ENCODE results near the gene RFX4.

The RFX4 gene

DNA sequence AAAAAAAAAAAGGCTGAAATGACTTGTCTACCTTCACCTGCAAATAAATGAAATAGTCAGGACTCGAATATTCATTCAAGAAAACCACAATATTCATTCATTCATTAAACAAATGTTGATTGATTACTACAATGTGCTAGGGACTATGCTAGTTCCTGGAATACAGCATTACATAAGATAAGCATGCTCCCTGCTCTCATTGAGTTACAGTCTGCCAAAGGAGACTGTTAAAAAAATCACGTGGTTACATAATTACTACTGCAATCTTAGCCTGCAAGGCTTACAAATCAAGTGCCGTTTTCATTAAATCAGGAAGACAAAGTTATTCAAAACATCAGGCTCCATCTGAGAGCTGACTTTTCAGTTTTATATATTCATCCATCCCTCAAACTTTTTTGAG is 121.3 kb downstream of the RFX4 start:
- Mint-ChIP-seq H3K36me3 (ENCODE audit: low read depth) (no peaks in the 10 kb centered on the region), H3K4me1 (ENCODE audit: low read depth) (no peaks in the 10 kb centered on the region), H3K9me3 (peaks cover 11% of the 10 kb centered on the region), H3K27me3 (peaks cover 4% of the 10 kb centered on the region), H3K27ac (no peak overlapping the region), H3K4me3 (no peak overlapping the region)
- intact Hi-C loops (cut with micrococcal nuclease) = no loop called here

DNA sequence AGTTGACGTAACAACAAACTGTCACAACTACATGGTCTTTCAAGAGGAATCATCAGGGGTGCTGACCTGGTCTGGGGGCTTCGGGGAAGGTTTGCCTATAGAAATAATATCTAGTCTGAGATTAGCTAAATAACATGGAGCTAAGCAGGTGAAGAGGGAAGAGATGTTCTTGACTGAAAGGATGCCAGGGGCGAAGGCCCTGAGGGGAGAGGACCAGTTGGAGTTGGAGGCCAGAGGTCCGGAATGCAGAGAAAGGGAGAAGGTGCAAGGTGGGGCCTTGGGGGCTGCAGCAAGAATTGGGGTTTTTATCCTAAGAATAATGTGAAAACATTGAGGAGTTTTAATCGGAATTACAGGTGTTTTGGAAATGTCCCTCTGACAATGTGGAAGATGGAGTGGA is 123.2 kb downstream of the RFX4 start:
- Mint-ChIP-seq H3K27me3 (peaks cover 5% of the 10 kb centered on the region), H3K4me3 (no peak overlapping the region), H3K9me3 (peaks cover 8% of the 10 kb centered on the region), H3K27ac (no peak overlapping the region), H3K36me3 (ENCODE audit: low read depth) (no peaks in the 10 kb centered on the region), H3K4me1 (ENCODE audit: low read depth) (no peaks in the 10 kb centered on the region)
- intact Hi-C loops (cut with micrococcal nuclease) = no loop called here

DNA sequence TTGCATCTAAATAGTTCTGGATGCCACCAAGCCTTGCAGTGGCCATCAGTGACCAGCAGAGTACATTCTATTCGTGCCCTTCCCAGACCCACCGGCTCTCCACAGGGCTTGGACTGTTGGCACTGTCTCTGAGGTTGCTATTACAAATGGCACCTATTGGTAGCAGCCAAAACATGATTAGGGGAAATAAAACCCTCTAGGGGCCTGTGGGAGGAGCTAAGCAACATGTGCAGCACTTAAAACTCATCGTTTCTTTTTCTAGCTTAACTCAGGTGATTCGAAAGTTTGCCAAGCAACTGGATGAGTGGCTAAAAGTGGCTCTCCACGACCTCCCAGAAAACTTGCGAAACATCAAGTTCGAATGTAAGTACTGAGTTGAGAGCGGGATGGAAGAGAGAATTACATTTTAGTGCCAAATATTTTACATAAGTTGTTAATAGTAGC is 126.3 kb downstream of the RFX4 start:
- Mint-ChIP-seq H3K27ac (no peak overlapping the region), H3K4me1 (ENCODE audit: low read depth) (no peaks in the 10 kb centered on the region), H3K9me3 (no peaks in the 10 kb centered on the region), H3K27me3 (peaks cover 8% of the 10 kb centered on the region), H3K36me3 (ENCODE audit: low read depth) (no peaks in the 10 kb centered on the region), H3K4me3 (no peak overlapping the region)
- intact Hi-C loops (cut with micrococcal nuclease) = no loop called here

DNA sequence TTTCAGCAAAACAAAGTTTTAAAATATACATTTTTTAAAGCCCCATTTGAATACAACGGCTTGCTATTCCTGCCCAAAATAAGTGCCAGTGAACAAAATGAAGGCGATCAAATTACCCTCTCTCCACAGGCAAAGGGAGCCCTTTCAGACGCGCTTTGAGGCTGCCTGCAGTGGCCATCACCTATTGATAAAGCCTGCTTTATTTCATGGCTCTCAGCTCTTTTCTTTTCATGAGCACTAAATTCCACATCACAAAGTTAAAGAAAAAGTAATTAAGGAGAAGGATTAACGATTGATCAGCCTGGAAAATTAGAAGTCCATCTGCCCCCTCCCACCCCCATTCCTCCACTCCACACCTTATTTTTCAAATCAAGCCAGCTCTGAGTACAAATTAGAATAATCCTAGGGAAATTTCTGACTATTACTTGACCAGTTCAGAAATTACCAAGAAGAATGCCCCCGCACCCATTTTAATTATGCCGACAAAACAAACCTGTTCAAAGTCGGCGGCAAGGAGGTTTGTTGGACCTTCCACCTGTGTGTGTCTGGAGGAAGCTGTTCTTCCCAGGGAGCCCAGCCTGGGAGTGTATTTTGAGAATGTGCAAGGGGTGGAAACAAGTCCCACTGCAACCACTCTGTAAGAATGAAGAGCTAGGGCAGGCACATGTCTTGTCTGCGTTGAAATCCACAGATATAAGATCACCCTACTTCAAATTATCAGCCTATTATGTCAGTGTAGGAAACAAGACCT is 127.5 kb downstream of the RFX4 start:
- Mint-ChIP-seq H3K27me3 (peaks cover 13% of the 10 kb centered on the region), H3K9me3 (no peaks in the 10 kb centered on the region), H3K4me3 (no peak overlapping the region), H3K36me3 (ENCODE audit: low read depth) (no peaks in the 10 kb centered on the region), H3K27ac (no peak overlapping the region), H3K4me1 (ENCODE audit: low read depth) (no peaks in the 10 kb centered on the region)
- intact Hi-C loops (cut with micrococcal nuclease) = no loop called here

DNA sequence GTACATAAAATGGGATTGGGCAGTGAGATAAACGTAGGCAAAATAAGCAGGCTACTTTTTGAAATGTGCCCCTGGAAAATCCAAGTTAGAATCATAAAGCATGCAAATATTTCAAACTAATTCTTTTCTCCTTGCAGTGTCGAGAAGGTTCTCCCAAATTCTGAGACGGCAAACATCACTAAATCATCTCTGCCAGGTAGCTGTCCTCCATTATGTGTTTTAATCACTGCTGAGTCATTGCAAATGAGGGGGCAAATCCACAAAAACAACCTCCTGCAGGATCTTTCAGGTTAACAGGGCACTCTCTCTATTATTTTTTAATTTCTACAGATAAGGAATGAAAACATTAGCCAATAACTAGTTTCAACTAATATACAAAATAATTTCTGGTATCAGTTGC is 128.5 kb downstream of the RFX4 start:
- H3K4me1 Mint-ChIP-seq (ENCODE audit: low read depth) = no peaks in the 10 kb centered on the region
- intact Hi-C loops (cut with micrococcal nuclease) = no loop called here
- no peaks in the 10 kb centered on the region for H3K36me3 Mint-ChIP-seq (ENCODE audit: low read depth)
- H3K4me3 Mint-ChIP-seq = no peak overlapping the region
- H3K9me3 Mint-ChIP-seq = no peaks in the 10 kb centered on the region
- peaks cover 14% of the 10 kb centered on the region for H3K27me3 Mint-ChIP-seq
- H3K27ac Mint-ChIP-seq = no peak overlapping the region

DNA sequence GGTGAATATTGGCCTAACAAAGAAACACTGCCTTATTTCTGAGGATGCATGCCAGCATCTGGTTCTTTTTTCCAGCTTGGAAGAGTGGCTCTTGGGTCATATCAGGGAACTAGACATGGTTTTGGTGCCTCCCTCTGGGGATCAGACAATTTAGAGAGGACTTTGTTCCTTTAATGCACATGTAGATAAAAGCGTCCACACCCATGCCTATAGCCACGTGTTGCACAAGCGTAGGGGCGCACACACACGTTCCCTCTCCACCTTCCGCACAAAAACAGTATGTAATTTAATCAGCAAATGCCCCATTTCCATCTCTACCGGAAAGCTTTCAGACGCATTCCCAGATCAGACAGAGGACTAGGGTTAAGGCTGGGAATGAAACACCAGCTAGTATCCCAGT is 130.0 kb downstream of the RFX4 start:
- no peaks in the 10 kb centered on the region for H3K9me3 Mint-ChIP-seq
- H3K27me3 Mint-ChIP-seq = peaks cover 17% of the 10 kb centered on the region
- H3K4me1 Mint-ChIP-seq (ENCODE audit: low read depth) = no peaks in the 10 kb centered on the region
- H3K36me3 Mint-ChIP-seq (ENCODE audit: low read depth) = no peaks in the 10 kb centered on the region
- H3K27ac Mint-ChIP-seq = no peak overlapping the region
- intact Hi-C loops (cut with micrococcal nuclease) = no loop called here
- H3K4me3 Mint-ChIP-seq = no peak overlapping the region

DNA sequence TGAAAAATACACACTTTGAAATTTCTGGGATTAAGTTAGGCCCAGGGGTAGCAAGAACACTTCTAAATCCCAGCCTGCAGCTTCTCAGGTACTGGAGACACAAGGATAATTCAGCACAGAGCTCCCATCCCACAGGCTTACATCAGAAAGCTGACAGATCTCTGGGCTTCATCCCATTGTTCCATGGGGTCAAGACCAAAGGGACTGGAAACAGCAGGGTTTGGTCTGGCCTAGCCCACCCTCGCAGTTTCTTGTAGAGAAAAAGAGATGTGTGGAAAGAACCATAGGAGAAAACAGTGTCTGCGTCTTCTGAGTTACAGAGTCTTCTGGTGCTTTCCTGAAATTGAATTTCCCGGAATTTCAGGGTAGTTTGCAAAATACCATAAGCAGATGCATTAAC is 132.1 kb downstream of the RFX4 start:
- Mint-ChIP-seq H3K9me3 (no peaks in the 10 kb centered on the region), H3K27me3 (peaks cover 22% of the 10 kb centered on the region), H3K27ac (no peak overlapping the region), H3K4me1 (ENCODE audit: low read depth) (no peaks in the 10 kb centered on the region), H3K36me3 (ENCODE audit: low read depth) (no peaks in the 10 kb centered on the region), H3K4me3 (no peak overlapping the region)
- intact Hi-C loops (cut with micrococcal nuclease) = no loop called here

DNA sequence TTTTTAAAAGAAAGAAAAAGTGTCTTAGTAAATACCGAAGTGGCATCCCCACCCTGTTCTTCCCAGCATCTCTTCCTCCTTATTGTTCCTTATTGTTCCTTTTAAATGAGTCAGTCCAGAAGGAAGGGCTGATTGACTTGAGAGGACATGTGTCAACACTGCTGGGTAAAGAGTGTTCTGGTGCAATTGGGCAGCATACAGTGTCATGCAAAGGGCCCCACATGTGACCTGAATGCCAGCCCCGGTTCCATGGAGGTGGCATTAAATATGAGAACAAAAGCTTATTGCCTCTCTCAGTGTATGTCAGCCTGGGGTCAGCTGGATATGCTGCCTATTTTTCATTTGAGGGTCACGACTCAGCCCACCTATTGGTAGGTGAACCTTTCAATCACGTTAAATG is 132.8 kb downstream of the RFX4 start:
- intact Hi-C loops (cut with micrococcal nuclease) = no loop called here
- H3K27me3 Mint-ChIP-seq = peaks cover 23% of the 10 kb centered on the region

DNA sequence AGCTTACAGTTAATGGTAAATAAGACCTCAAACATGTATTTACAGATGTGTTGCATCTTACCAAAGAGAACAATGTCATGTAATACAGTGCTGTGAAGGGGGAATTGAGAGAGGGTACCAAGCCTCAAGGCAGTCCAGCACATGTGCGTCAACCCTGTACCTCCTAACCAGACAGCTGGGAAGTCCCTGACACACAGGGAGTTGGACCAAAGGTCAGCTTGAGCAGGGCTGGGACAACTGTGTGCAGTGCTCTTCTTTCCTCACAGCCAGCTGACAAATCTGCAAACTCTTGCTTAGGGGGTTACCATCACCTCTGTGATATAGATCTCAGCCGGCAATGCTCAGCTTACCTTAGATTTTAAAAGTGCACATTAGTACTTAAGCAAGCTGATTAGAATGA is 134.9 kb downstream of the RFX4 start:
- H3K36me3 Mint-ChIP-seq (ENCODE audit: low read depth) = no peaks in the 10 kb centered on the region
- intact Hi-C loops (cut with micrococcal nuclease) = no loop called here
- H3K27me3 Mint-ChIP-seq = peaks cover 28% of the 10 kb centered on the region
- H3K4me1 Mint-ChIP-seq (ENCODE audit: low read depth) = no peaks in the 10 kb centered on the region
- H3K4me3 Mint-ChIP-seq = no peak overlapping the region
- H3K9me3 Mint-ChIP-seq = no peaks in the 10 kb centered on the region
- H3K27ac Mint-ChIP-seq = no peak overlapping the region

More for the DNA sequence above, 132.8 kb downstream of the RFX4 start:
- Mint-ChIP-seq H3K4me3 (no peak overlapping the region), H3K9me3 (no peaks in the 10 kb centered on the region), H3K36me3 (ENCODE audit: low read depth) (no peaks in the 10 kb centered on the region), H3K27ac (no peak overlapping the region), H3K4me1 (ENCODE audit: low read depth) (no peaks in the 10 kb centered on the region)

DNA sequence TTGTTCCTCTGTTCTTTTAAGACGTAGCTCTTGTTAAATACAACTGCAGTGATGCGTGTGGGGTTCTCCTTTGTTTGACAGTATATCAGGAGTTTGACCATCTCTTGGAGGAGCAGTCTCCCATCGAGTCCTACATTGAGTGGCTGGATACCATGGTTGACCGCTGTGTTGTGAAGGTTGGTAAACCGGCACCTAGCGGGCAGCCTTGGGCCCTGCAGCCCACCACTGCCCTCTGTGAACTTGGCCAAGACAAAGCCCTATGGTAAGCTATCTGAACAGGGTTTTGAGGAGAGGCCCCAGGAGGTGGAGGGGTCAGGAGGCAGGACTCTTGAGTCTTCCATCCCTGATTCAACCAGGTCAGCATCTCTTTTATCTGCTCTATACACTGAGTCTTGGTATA is 137.1 kb downstream of the RFX4 start:
- Mint-ChIP-seq H3K27me3 (peaks cover 35% of the 10 kb centered on the region), H3K36me3 (ENCODE audit: low read depth) (no peaks in the 10 kb centered on the region), H3K27ac (no peak overlapping the region), H3K4me3 (no peak overlapping the region), H3K9me3 (no peaks in the 10 kb centered on the region), H3K4me1 (ENCODE audit: low read depth) (no peaks in the 10 kb centered on the region)
- intact Hi-C loops (cut with micrococcal nuclease) = no loop called here

DNA sequence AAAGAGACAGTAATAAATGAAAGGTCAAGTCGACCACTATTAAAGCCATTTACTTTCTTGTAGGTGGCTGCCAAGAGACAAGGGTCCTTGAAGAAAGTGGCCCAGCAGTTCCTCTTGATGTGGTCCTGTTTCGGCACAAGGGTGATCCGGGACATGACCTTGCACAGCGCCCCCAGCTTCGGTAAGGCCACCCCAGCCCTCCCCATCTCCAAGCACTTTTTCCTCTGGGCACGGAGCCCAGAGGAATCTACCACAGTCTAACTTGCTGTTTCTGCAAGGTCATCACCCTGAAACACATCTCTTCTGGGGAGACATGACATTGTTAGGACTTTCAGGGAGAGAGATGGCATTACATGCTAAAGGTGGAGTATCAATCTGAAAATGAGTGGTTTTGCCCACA is 137.9 kb downstream of the RFX4 start:
- Mint-ChIP-seq H3K9me3 (no peaks in the 10 kb centered on the region), H3K4me3 (no peak overlapping the region), H3K4me1 (ENCODE audit: low read depth) (no peaks in the 10 kb centered on the region), H3K27me3 (peaks cover 32% of the 10 kb centered on the region), H3K36me3 (ENCODE audit: low read depth) (no peaks in the 10 kb centered on the region), H3K27ac (no peak overlapping the region)
- intact Hi-C loops (cut with micrococcal nuclease) = no loop called here

DNA sequence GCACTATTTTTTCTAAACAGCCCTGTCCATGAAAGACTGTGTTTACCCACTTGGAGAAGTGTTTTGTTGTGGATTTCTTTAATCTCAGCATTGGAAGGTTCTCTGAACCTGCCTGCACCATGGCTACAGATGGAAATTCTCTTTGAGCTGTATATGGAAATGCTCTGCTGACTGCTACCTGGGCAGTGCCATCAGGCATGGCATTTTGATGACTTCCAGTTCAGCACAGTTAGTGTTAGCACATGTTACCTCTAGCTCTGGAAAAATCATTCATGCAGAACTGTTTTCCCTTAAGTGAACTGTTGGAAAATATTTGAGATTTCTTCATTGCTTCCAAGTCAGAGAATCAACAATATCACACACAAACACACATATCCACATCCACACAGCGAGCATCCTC is 139.1 kb downstream of the RFX4 start:
- Mint-ChIP-seq H3K4me3 (no peak overlapping the region), H3K36me3 (ENCODE audit: low read depth) (no peaks in the 10 kb centered on the region), H3K27ac (no peak overlapping the region), H3K27me3 (peaks cover 33% of the 10 kb centered on the region), H3K4me1 (ENCODE audit: low read depth) (no peaks in the 10 kb centered on the region), H3K9me3 (no peaks in the 10 kb centered on the region)
- intact Hi-C loops (cut with micrococcal nuclease) = no loop called here

DNA sequence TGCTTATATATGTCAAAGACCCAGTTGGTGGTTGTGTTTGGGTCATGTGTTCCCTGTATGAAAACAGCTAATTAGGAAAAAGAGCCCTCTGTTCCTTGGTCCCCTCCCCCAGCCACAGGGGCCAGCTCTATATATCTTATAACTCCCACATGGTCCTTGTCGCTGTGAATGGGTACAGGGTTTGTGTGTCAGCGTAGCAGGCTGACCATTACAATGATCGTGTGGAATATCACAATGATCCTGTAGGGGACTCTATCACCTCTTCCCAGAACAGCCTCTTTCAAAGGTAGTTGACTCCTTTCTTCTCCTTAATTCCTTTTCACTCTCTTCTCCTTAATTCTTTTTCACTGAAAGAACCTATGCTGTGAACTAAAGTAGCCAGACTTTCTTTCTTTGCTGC is 140.0 kb downstream of the RFX4 start:
- Mint-ChIP-seq H3K4me1 (ENCODE audit: low read depth) (no peaks in the 10 kb centered on the region), H3K27me3 (peaks cover 33% of the 10 kb centered on the region), H3K27ac (no peak overlapping the region), H3K4me3 (no peak overlapping the region), H3K9me3 (no peaks in the 10 kb centered on the region), H3K36me3 (ENCODE audit: low read depth) (no peaks in the 10 kb centered on the region)
- intact Hi-C loops (cut with micrococcal nuclease) = no loop called here

DNA sequence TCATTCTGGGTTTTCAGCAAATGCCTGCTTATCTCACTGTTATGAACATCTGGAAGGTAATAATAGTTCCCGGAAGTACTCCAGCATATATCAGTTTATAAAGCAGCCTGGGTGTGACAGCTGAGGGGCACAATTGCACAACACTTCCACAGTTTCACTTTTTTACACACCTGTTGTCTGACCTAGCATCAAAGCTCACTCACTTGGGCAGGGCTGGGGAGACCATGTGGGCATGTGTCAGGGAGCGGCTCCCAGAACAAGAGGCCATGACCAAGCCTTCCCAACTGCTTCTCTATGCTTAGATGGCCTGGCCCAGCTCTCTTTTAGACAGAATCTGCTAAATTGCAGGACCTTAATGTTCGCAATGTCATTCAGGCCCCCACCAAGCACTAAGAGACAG is 140.6 kb downstream of the RFX4 start:
- no peak overlapping the region for H3K27ac Mint-ChIP-seq
- H3K4me1 Mint-ChIP-seq (ENCODE audit: low read depth) = no peaks in the 10 kb centered on the region
- no peaks in the 10 kb centered on the region for H3K36me3 Mint-ChIP-seq (ENCODE audit: low read depth)
- H3K4me3 Mint-ChIP-seq = no peak overlapping the region
- peaks cover 33% of the 10 kb centered on the region for H3K27me3 Mint-ChIP-seq
- intact Hi-C loops (cut with micrococcal nuclease) = no loop called here
- H3K9me3 Mint-ChIP-seq = no peaks in the 10 kb centered on the region

DNA sequence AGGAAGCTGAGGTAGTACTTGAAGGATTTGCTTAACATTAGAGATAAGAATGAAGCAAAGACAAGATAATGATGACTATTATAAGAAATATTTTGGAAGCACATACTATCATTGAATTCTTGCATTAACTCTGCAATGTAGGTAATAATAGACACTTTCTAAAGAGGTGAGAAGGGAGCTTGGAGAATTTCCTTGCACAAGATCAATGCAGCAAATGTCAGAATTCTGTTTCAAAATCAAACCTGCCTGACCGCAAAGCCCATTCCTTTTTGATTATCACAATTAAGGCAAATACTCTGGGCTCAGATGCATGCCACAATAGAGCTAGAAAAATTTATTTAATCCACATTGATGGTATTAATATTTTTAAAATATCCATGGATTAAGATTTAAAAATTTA is 141.3 kb downstream of the RFX4 start:
- Mint-ChIP-seq H3K36me3 (ENCODE audit: low read depth) (no peaks in the 10 kb centered on the region), H3K27ac (no peak overlapping the region), H3K4me1 (ENCODE audit: low read depth) (no peaks in the 10 kb centered on the region), H3K4me3 (no peak overlapping the region), H3K9me3 (no peaks in the 10 kb centered on the region), H3K27me3 (peaks cover 34% of the 10 kb centered on the region)
- intact Hi-C loops (cut with micrococcal nuclease) = no loop called here

Measured in dendritic cell treated with granulocyte-macrophage colony-stimulating factor and Interleukin-4, amounts not matched to agents 40 ng/mL and 50 ng/mL, for 4 days (primary cell).